K562 (cell line): ENCODE results near the gene NPC1. TPM values are rescaled to one million over a fixed set of nuclear protein-coding genes. Genes with fewer than 3 reads are reported as not detected.

ENCODE experiments used
- DDX20 ChIP-seq: fragments of 450-650 bp; IDR thresholded peaks from 2 replicates; pipeline ENCODE4 v1.6.1; 2016; ENCODE audit warnings: missing genetic modification characterization, low read depth, mild to moderate bottlenecking, missing compliant biosample characterization, moderate library complexity
- EP400 ChIP-seq: fragments of 450-650 bp; IDR thresholded peaks from 2 replicates; pipeline ENCODE4 v1.6.1; 2017; ENCODE audit warnings: antibody characterized with exemption, mild to moderate bottlenecking, moderate library complexity
- FOXK1 ChIP-seq: sonication (generic); formaldehyde crosslinking; IDR thresholded peaks from 2 replicates; pipeline ENCODE4 v1.8.0; 2022; ENCODE audit warnings: missing genetic modification reagents, mild to moderate bottlenecking, borderline replicate concordance
- GATA2 ChIP-seq: sonication (generic); formaldehyde crosslinking; IDR thresholded peaks from 2 replicates; pipeline ENCODE4 v1.4.0; 2020; ENCODE audit warnings: mild to moderate bottlenecking, missing genetic modification reagents
- HIVEP1 ChIP-seq: fragments of 250-450 bp; sonication (Bioruptor Pico); IDR thresholded peaks from 2 replicates; pipeline ENCODE4 v1.4.0; 2020; ENCODE audit warnings: mild to moderate bottlenecking
- PHTF2 ChIP-seq: fragments of 250-450 bp; sonication (Bioruptor Pico); IDR thresholded peaks from 2 replicates; pipeline ENCODE4 v1.5.0; 2021; ENCODE audit warnings: mild to moderate bottlenecking
- SMARCB1 ChIP-seq: IDR thresholded peaks from 2 replicates; pipeline ENCODE4 v1.6.1; 2011; ENCODE audit warnings: improper control_type of control experiment, low read depth; ENCODE audit not compliant: insufficient read length
- TARDBP ChIP-seq: fragments of 450-650 bp; IDR thresholded peaks from 2 replicates; pipeline ENCODE4 v1.6.1; 2016
- ZEB2 ChIP-seq: fragments of 450-650 bp; IDR thresholded peaks from 2 replicates; pipeline ENCODE4 v1.6.1; 2016
- ZNF561 ChIP-seq: fragments of 450-650 bp; formaldehyde crosslinking; conservative IDR thresholded peaks from 2 replicates; pipeline ENCODE4 v1.4.0; 2020; ENCODE audit warnings: mild to moderate bottlenecking, moderate library complexity
- ZNF584 ChIP-seq: fragments of 200-800 bp; sonication (Bioruptor generic); IDR thresholded peaks from 2 replicates; pipeline ENCODE4 v1.6.1; 2016; ENCODE audit warnings: low read depth, mild to moderate bottlenecking, missing genetic modification characterization, missing compliant biosample characterization
- ZNF79 ChIP-seq: fragments of 250-450 bp; sonication (Bioruptor Pico); IDR thresholded peaks from 2 replicates; pipeline ENCODE4 v1.4.0; 2020; ENCODE audit warnings: low read depth, mild to moderate bottlenecking, moderate library complexity
- ZSCAN32 ChIP-seq: fragments of 450-650 bp; formaldehyde crosslinking; IDR thresholded peaks from 2 replicates; pipeline ENCODE4 v1.4.0; 2020; ENCODE audit warnings: mild to moderate bottlenecking, moderate library complexity
- polyA plus RNA-seq, 8 experiments: library from polyadenylated mRNA; depleted of rRNA in 4 of 8; stranded (reverse) in 5 of 8; unstranded in 3 of 8; fragments of >200 nt; fragmentation: Nextera tagmentation in 2 of 8; fragmentation: Illumina TruSeq in 1 of 8; extraction: Ambion mirVana in 2 of 8; extraction: Trizol in 1 of 8; gene quantifications; 2 replicates each; pipeline versions ENCODE4 v1.2.1 to v1.2.3, GENCODE V29; 2011 to 2014; ENCODE audit warnings: inconsistent platforms in 1 of 8, missing spikeins in 1 of 8
- total RNA-seq, 7 experiments: library from RNA; depleted of rRNA in 6 of 7; stranded (reverse); fragments of >200 nt in 6 of 7; fragmentation: Illumina TruSeq in 2 of 7; extraction: Trizol in 2 of 7; gene quantifications; 2 replicates each; pipeline versions ENCODE4 v1.2.1 to v1.2.3, GENCODE V29; 2011 to 2021; ENCODE audit warnings: low replicate concordance in 1 of 7
- TF ChIP-seq, protein P1 (sequence below): sonication (generic); formaldehyde crosslinking; IDR thresholded peaks from 2 replicates; pipeline ENCODE4 v1.8.0; 2022; ENCODE audit warnings: mild to moderate bottlenecking, missing genetic modification reagents, borderline replicate concordance
- TF ChIP-seq, protein P2 (sequence below): sonication (generic); formaldehyde crosslinking; IDR thresholded peaks from 2 replicates; pipeline ENCODE4 v1.9.0; 2022; ENCODE audit warnings: mild to moderate bottlenecking, missing genetic modification reagents
- TF ChIP-seq, protein P3 (sequence below): sonication (generic); formaldehyde crosslinking; IDR thresholded peaks from 2 replicates; pipeline ENCODE4 v1.8.1; 2023; ENCODE audit warnings: mild to moderate bottlenecking, missing genetic modification reagents
- TF ChIP-seq, protein P4 (sequence below), 2 experiments: fragments of 450-650 bp in 1 of 2; sonication (generic) in 1 of 2; formaldehyde crosslinking; conservative IDR thresholded peaks; 2 replicates each; pipeline versions ENCODE4 v1.4.0 to v1.8.1; 2020 to 2022; ENCODE audit warnings: mild to moderate bottlenecking in 1 of 2, missing genetic modification reagents in 1 of 2
- TF ChIP-seq, protein P5 (sequence below): fragments of 450-650 bp; formaldehyde crosslinking; IDR thresholded peaks from 2 replicates; pipeline ENCODE4 v1.4.0; 2020; ENCODE audit warnings: mild to moderate bottlenecking, moderate library complexity

Gene NPC1
- total and polyA plus RNA-seq, 9 of the 15 experiments (the other 6 are each of a cell fraction or from before 2014, with no cell fraction given) = 17.1 to 45.9 (median 27.6) TPM

DNA sequence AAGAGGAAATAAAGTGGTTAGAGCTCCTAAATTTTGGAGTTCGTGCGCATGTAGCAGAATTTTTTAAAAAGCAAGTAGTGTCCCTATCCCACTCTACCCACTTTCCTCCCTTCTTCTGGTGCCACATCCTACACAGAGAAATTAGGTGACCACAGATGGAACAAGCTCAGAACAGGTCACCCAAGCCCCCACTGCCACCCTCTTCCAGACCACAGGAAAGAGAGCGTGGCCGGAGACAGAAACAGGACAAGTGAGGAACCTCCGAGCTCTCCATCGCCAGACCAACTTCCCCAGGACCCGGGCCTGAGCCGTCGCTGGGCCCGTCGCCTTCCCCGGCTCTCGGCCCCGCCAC is 433 bp downstream of the NPC1 start (continued):
- TF ChIP-seq, protein P1, sequence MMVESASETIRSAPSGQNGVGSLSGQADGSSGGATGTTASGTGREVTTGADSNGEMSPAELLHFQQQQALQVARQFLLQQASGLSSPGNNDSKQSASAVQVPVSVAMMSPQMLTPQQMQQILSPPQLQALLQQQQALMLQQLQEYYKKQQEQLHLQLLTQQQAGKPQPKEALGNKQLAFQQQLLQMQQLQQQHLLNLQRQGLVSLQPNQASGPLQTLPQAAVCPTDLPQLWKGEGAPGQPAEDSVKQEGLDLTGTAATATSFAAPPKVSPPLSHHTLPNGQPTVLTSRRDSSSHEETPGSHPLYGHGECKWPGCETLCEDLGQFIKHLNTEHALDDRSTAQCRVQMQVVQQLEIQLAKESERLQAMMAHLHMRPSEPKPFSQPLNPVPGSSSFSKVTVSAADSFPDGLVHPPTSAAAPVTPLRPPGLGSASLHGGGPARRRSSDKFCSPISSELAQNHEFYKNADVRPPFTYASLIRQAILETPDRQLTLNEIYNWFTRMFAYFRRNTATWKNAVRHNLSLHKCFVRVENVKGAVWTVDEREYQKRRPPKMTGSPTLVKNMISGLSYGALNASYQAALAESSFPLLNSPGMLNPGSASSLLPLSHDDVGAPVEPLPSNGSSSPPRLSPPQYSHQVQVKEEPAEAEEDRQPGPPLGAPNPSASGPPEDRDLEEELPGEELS = 0 out of 2 replicates have a peak, but pooled peaks have one; percentile 50
- TF ChIP-seq, protein P2, sequence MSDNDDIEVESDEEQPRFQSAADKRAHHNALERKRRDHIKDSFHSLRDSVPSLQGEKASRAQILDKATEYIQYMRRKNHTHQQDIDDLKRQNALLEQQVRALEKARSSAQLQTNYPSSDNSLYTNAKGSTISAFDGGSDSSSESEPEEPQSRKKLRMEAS (CRISPR knock-in tag) = peak; percentile 39; the same call in 1 of the 2 replicates
- TF ChIP-seq, protein P3, sequence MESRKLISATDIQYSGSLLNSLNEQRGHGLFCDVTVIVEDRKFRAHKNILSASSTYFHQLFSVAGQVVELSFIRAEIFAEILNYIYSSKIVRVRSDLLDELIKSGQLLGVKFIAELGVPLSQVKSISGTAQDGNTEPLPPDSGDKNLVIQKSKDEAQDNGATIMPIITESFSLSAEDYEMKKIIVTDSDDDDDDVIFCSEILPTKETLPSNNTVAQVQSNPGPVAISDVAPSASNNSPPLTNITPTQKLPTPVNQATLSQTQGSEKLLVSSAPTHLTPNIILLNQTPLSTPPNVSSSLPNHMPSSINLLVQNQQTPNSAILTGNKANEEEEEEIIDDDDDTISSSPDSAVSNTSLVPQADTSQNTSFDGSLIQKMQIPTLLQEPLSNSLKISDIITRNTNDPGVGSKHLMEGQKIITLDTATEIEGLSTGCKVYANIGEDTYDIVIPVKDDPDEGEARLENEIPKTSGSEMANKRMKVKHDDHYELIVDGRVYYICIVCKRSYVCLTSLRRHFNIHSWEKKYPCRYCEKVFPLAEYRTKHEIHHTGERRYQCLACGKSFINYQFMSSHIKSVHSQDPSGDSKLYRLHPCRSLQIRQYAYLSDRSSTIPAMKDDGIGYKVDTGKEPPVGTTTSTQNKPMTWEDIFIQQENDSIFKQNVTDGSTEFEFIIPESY = no peak
- TF ChIP-seq EP400 (no peak), ZNF561 (CRISPR knock-in tag) (0 out of 2 replicates have a peak, but pooled peaks have one; percentile 55), ZNF79 (CRISPR knock-in tag) (no peak), SMARCB1 (no peak), HIVEP1 (0 out of 2 replicates have a peak, but pooled peaks have one; percentile 59), ZNF584 (CRISPR knock-in tag) (no peak), ZSCAN32 (CRISPR knock-in tag) (no peak), ZEB2 (no peak), GATA2 (no peak), PHTF2 (CRISPR knock-in tag) (no peak), FOXK1 (CRISPR knock-in tag) (0 out of 2 replicates have a peak, but pooled peaks have one; percentile 58), DDX20 (tag) (no peak), TARDBP (no peak)
- TF ChIP-seq, protein P4, sequence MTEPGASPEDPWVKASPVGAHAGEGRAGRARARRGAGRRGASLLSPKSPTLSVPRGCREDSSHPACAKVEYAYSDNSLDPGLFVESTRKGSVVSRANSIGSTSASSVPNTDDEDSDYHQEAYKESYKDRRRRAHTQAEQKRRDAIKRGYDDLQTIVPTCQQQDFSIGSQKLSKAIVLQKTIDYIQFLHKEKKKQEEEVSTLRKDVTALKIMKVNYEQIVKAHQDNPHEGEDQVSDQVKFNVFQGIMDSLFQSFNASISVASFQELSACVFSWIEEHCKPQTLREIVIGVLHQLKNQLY (CRISPR knock-in tag; conservative IDR thresholded peaks at IDR 0.05) = 0 out of 4 replicates have a peak, but pooled peaks of 1 of the 2 experiments have one; percentile 13
- TF ChIP-seq, protein P5, sequence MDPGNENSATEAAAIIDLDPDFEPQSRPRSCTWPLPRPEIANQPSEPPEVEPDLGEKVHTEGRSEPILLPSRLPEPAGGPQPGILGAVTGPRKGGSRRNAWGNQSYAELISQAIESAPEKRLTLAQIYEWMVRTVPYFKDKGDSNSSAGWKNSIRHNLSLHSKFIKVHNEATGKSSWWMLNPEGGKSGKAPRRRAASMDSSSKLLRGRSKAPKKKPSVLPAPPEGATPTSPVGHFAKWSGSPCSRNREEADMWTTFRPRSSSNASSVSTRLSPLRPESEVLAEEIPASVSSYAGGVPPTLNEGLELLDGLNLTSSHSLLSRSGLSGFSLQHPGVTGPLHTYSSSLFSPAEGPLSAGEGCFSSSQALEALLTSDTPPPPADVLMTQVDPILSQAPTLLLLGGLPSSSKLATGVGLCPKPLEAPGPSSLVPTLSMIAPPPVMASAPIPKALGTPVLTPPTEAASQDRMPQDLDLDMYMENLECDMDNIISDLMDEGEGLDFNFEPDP (CRISPR knock-in tag) = no peak
